GM21423 (cell line): ENCODE measurements around the gene KCNH2.
"Not testable (repeated sequence)": the region's sequence is repeated elsewhere in the genome, so short reads cannot be mapped to it uniquely, and the experiment has no call there.

Source experiments
- ATAC-seq: cut with Tn5 transposase; IDR thresholded peaks from one replicate; pipeline ENCODE4 v1.9.1; 2021; ENCODE audit warnings: mild to moderate bottlenecking, moderate library complexity; ENCODE audit not compliant: unreplicated experiment

The KCNH2 gene

DNA sequence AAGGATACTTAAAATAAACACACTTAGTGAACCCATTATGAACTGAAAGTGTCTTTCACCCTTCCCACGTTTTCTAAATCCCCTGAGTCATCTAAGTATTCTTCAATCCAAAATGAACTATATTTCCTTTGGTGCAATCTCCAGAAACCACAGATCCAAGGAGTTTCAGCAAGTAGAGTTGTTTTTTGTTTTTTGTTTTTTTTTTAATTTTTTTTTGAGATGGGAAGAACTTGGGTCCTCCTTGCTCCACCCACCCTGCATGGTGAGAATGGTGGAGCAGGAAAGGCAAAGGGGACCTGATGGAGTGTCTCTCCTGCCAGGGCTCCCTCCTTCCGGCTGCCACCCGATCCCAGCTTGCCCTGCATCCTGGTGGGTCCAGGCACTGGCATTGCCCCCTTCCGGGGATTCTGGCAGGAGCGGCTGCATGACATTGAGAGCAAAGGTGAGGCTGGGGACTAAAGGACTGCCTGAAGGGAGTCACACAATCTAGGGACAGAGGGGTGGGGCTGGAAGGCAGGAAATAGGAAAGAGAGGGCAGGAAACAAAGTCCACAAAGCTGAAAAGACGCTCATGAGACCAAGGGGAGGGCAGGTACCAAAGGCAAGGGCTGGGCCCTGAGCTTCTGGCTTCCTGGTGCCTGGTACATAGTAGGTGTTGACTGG, 34.0 kb upstream of the KCNH2 start:
- no peak for ATAC-seq

- not testable (repeated sequence) for ATAC-seq
Measured at GRCh38 chr7:151011616-151012015, 33.5 kb upstream of the KCNH2 start.

GRCh38 chr7:151011097-151011409, 32.9 kb upstream of the KCNH2 start:
- ATAC-seq = no peak

GRCh38 chr7:151010307-151011096, 32.4 kb upstream of the KCNH2 start:
- no peak for ATAC-seq

GRCh38 chr7:151010037-151010306, 31.9 kb upstream of the KCNH2 start:
- no peak for ATAC-seq

DNA sequence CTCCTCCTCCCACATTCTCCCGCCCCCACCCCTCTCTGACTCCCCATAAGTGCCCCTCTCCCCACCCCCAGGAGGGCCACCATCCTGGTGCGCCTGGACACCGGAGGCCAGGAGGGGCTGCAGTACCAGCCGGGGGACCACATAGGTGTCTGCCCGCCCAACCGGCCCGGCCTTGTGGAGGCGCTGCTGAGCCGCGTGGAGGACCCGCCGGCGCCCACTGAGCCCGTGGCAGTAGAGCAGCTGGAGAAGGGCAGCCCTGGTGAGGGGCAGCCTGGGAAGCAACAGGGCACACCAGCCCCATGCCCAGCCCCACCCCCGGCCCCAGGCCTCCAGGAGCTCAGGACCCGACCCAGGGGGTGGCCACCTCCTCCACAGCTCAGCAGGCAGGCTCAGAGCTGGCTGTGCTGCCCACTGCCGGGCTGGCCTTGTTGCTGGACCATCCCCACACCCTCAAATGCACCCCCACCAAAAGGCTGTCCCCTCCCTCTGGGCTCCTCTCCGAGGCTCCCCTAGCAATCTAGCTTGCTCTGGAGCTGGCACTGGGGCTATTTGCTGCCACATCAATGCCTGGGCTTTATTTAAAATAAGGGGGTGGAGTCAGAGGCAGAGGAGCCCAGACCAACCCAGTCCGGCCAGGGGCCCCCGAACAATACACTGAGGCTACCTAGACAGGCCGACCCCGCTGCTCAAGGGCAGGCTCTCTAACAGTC, 31.4 kb upstream of the KCNH2 start:
- ATAC-seq = no peak

DNA sequence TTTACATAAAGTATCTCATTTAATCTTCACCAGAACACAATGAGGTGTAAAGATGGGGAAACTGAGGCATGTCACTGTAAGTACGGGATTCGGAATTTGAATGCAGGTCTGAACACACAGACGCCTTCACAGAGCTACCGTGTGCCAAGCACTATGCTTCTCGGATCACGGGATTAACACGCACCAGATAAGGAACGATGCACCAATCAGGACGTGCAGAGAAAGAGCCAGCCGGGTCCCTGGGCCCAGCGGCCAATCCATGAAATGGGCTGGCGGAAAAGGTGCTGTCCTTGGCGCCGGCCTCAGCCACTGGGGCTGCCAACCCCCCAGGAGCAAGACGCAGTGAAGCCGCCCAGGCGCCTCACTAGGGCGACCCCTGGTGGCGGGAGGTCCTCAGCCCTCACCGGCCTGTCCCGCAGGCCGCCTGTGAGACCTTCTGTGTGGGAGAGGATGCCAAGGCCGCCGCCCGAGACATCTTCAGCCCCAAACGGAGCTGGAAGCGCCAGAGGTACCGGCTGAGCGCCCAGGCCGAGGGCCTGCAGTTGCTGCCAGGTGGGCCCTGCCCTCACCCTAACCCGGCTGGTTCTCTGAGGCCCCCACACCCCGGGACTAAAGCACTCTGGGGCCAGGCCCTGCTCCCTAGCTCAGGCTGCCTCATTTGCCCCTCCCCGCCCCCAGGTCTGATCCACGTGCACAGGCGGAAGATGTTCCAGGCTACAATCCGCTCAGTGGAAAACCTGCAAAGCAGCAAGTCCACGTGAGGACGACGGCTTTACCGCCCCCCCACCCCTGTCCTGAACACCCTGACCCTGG, 30.6 kb upstream of the KCNH2 start:
- no peak for ATAC-seq

GRCh38 chr7:151008143-151008510, 30.0 kb upstream of the KCNH2 start:
- ATAC-seq = no peak

- no peak for ATAC-seq
Measured at GRCh38 chr7:151007469-151007898, 29.4 kb upstream of the KCNH2 start.

- ATAC-seq = no peak
Measured at GRCh38 chr7:151006590-151007300, 28.6 kb upstream of the KCNH2 start.

GRCh38 chr7:151005566-151005965, 27.4 kb upstream of the KCNH2 start:
- ATAC-seq = no peak

GRCh38 chr7:151003572-151003971, 25.5 kb upstream of the KCNH2 start:
- no peak for ATAC-seq

GRCh38 chr7:151001546-151001945, 23.4 kb upstream of the KCNH2 start:
- no peak for ATAC-seq

DNA sequence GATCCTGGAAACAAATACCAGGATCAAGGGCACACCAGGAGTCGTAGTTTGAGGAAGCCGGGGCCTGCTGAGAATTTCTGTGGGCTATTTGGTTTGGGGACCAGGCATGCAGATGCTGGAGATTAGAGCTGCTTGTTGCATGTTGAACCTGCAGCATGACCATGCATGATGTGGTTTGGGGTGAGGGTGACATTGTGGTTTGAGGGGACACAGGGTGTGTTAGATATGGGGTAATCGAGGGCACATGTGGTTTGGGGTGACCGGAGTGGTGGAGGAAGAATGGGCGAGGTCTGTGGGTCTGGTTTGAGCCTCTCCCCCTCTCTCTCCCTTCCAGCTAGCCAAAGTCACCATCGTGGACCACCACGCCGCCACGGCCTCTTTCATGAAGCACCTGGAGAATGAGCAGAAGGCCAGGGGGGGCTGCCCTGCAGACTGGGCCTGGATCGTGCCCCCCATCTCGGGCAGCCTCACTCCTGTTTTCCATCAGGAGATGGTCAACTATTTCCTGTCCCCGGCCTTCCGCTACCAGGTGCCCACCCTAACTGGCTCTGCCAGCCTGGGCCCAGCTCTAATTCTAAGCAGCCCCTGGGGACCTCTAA, 22.9 kb upstream of the KCNH2 start:
- no peak for ATAC-seq

DNA sequence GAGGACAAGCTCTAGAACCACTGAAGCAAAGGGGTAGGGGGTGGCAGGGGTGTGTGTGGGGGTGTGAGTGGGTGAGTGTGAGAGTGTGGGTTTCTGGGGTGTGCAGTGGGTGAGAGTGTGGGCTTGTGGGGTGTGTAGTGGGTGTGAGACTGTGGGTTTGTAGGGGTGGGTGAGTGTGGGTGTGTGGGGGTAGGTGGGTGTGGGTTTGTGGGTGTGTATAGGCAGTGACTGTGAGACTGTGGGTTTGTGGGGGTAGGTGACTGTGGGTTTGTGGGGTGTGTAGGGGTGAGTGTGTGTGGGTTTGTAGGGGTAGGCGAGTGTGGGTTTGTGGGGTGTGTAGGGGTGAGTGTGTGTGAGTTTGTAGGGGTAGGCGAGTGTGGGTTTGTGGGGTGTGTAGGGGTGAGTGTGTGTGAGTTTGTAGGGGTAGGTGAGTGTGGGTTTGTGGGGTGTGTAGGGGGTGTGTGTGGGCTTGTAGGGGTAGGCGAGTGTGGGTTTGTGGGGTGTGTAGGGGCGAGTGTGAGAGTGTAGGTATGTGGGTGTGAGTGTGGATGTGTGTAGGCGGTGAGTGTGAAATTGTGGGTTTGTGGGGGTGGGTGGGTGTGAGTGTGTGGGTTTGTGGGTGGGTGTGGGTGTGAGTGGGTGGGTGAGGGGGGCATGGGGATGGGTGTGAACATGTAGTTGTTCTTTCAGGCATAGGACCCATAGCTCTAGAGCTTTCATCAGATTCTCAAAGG, 21.5 kb upstream of the KCNH2 start:
- ATAC-seq = no peak

- no peak for ATAC-seq
Measured at GRCh38 chr7:150999001-150999400, 20.9 kb upstream of the KCNH2 start.

GRCh38 chr7:150998341-150998740, 20.2 kb upstream of the KCNH2 start:
- no peak for ATAC-seq

DNA sequence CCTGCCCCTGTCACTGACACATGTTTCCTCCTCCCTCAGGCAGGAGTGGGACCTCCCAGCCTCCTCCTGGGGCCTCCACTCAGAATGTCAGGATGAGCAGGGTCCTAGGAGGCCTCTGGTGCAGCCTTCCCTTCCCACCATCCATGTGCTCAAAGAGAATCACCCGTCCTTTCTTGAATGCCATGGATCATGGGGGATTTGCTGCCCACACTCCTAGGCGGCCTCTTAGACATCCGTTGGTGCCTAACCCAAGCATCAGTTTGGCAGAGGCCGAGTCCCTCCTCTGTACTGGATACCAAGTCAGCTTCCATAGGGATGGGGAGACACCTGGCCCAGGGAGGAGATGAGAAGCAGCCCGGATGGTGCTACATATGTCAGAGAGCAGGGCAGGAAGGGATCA, 19.7 kb upstream of the KCNH2 start:
- ATAC-seq = no peak

- no peak for ATAC-seq
Measured at GRCh38 chr7:150997075-150997511, 19.0 kb upstream of the KCNH2 start.
